Neural crest cell (in vitro differentiated cells): ENCODE data around the gene CD69. TPM values are rescaled to one million over a fixed set of nuclear protein-coding genes. Genes with fewer than 3 reads are reported as not detected.

Source experiments
- DNase-seq: peaks from one replicate; pipeline ENCODE4 v3.0.0; 2021; ENCODE audit warnings: low read depth, mixed read lengths, low spot score
- H3K27ac Mint-ChIP-seq: one replicate; pipeline ENCODE4 v1.8.0; 2021; ENCODE audit warnings: mild to moderate bottlenecking, mixed read lengths; ENCODE audit not compliant: unreplicated experiment
- H3K27me3 Mint-ChIP-seq: 2 replicates; pipeline ENCODE4 v1.8.0; 2021; ENCODE audit warnings: low read depth, mild to moderate bottlenecking, mixed read lengths
- H3K36me3 Mint-ChIP-seq: 2 replicates; pipeline ENCODE4 v1.8.0; 2021; ENCODE audit warnings: low read depth, mild to moderate bottlenecking, mixed read lengths
- H3K4me1 Mint-ChIP-seq: 2 replicates; pipeline ENCODE4 v1.8.0; 2021; ENCODE audit warnings: mixed read lengths
- H3K4me3 Mint-ChIP-seq: one replicate; pipeline ENCODE4 v1.8.0; 2021; ENCODE audit warnings: mild to moderate bottlenecking, mixed read lengths
- H3K9me3 Mint-ChIP-seq: 2 replicates; pipeline ENCODE4 v1.8.0; 2021; ENCODE audit warnings: mixed read lengths
- CTCF ChIP-seq: fragments of 200-600 bp; sonication (generic); conservative IDR thresholded peaks from 2 replicates; pipeline ENCODE4 v1.5.0; 2021; ENCODE audit warnings: antibody characterized with exemption, mild to moderate bottlenecking
- total RNA-seq: library from RNA; stranded (reverse); gene quantifications from 2 replicates; pipeline ENCODE4 v1.2.1, GENCODE V29; 2021

CD69 gene
- total RNA-seq, 1 donor from 2014 or later = not detected

GRCh38 chr12:9711664-9712063 is 49.0 kb downstream of the CD69 start:
- no peaks in the 10 kb centered on the region for H3K27me3 Mint-ChIP-seq
- no peak overlapping the region for H3K27ac Mint-ChIP-seq
- H3K4me3 Mint-ChIP-seq = no peak overlapping the region
- H3K9me3 Mint-ChIP-seq = no peaks in the 10 kb centered on the region
- no peak for DNase-seq
- TF ChIP-seq CTCF = no peak
- H3K36me3 Mint-ChIP-seq = no peaks in the 10 kb centered on the region
- H3K4me1 Mint-ChIP-seq = no peaks in the 10 kb centered on the region

GRCh38 chr12:9710584-9711375 is 49.9 kb downstream of the CD69 start:
- no peak for DNase-seq
- no peaks in the 10 kb centered on the region for H3K4me1 Mint-ChIP-seq
- peaks cover 7% of the 10 kb centered on the region for H3K9me3 Mint-ChIP-seq
- H3K27me3 Mint-ChIP-seq = no peaks in the 10 kb centered on the region
- no peak overlapping the region for H3K27ac Mint-ChIP-seq
- H3K4me3 Mint-ChIP-seq = no peak overlapping the region
- TF ChIP-seq CTCF = no peak
- H3K36me3 Mint-ChIP-seq = no peaks in the 10 kb centered on the region

- Mint-ChIP-seq H3K27me3 (peaks cover 2% of the 10 kb centered on the region), H3K36me3 (peaks cover 4% of the 10 kb centered on the region), H3K27ac (no peak overlapping the region), H3K9me3 (peaks cover 17% of the 10 kb centered on the region), H3K4me1 (no peaks in the 10 kb centered on the region), H3K4me3 (no peak overlapping the region)
- no peak for TF ChIP-seq CTCF
- no peak for DNase-seq
These were observed 51.8 kb downstream of the CD69 start for GRCh38 chr12:9708853-9709252.

- peak; percentile 94 for TF ChIP-seq CTCF
- peak; percentile 41 for DNase-seq
- no peaks in the 10 kb centered on the region for H3K4me1 Mint-ChIP-seq
- no peak overlapping the region for H3K4me3 Mint-ChIP-seq
- H3K27me3 Mint-ChIP-seq = peaks cover 2% of the 10 kb centered on the region
- peaks cover 17% of the 10 kb centered on the region for H3K9me3 Mint-ChIP-seq
- no peak overlapping the region for H3K27ac Mint-ChIP-seq
- H3K36me3 Mint-ChIP-seq = peaks cover 4% of the 10 kb centered on the region
These were observed 52.6 kb downstream of the CD69 start for GRCh38 chr12:9707864-9708808.

GRCh38 chr12:9707356-9707755 is 53.3 kb downstream of the CD69 start:
- Mint-ChIP-seq H3K4me3 (no peak overlapping the region), H3K4me1 (no peaks in the 10 kb centered on the region), H3K36me3 (peaks cover 4% of the 10 kb centered on the region), H3K9me3 (peaks cover 17% of the 10 kb centered on the region), H3K27ac (no peak overlapping the region), H3K27me3 (peaks cover 2% of the 10 kb centered on the region)
- no peak for TF ChIP-seq CTCF
- no peak for DNase-seq
